Stimulated activated CD8-positive, alpha-beta memory T cell treated with anti-CD3 and anti-CD28 coated beads, Interleukin-2, amount 100 ng/mL, for 1 hour (primary cell): ENCODE results near the gene RELL1.

ENCODE experiments used
- DNase-seq, 2 donors: peaks; one replicate each; pipeline ENCODE4 v3.0.0-alpha.2; 2020; ENCODE audit warnings: low read depth in 2 of 2

The RELL1 gene

GRCh38 chr4:37665333-37666320, 20.5 kb downstream of the RELL1 start:
- DNase-seq: no peak

DNA sequence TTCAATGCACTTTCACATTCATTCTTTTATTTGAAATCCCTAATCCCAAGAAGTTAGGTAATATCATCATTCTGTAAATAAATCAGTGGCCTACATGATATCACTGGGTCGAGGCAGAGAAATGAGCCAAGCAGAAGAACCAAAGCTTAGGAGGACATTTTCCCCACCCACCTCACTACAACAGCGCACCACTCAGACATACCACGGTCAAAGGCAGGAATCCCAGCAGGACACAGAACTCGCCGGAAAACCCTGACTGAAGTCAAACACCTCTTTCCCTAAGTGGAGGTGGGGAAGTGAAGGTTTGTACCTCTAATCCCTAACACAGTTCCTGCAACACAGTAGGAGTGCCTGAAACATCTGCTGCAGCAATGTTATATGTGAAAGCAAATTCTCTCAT, 21.5 kb downstream of the RELL1 start:
- DNase-seq: no peak

GRCh38 chr4:37663552-37663951, 22.6 kb downstream of the RELL1 start:
- DNase-seq: no peak

DNA sequence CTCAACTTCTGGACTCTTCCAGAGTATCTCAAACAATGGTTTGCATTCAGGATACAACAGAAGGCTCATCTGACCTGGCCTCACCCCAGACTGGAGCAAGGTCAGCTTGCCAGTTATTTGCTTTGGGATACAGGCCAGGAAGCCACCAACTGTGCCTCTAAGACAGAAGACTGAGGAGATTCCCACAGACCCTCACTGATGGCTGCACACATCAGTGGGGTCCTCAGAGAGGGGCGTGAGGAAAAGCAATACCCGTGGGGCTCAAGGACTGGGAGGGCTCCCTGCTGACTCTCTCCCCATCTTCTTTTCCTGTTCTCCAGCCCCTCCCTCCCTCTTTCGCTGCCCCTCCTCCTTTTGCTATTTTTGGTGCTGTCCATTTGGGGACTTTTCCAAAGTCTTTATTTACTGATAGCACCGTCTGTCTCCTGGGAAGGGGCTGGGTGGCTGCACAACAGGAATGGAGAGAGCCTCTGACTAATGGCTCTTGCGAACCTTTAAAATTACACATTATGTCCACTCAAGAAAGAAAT, 23.2 kb downstream of the RELL1 start:
- no peak for DNase-seq

GRCh38 chr4:37662251-37662650, 23.9 kb downstream of the RELL1 start:
- DNase-seq: no peak

GRCh38 chr4:37661772-37662171, 24.4 kb downstream of the RELL1 start:
- no peak for DNase-seq

- no peak for DNase-seq
These were observed 26.5 kb downstream of the RELL1 start for GRCh38 chr4:37659696-37660095.

DNA sequence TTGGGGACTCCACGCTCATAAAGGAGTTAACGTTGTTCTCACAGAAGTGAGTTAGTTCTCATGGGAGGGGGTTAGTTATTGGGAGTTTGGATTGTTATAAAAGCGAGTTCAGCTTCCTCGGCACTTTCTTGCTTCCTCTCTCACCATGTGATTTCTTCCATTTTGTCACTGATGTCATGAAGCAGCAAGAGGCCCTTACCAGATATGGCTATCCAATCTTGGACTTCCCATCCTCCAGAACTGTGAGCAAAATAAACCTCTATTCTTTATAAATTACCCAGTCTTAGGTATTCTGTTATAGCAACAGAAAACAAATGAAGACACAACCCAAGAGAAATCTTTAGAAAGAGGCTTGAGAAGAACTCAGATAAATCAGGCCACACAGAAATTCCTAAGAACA, 29.5 kb downstream of the RELL1 start:
- DNase-seq: no peak

- no peak for DNase-seq
These were observed 32.6 kb downstream of the RELL1 start for GRCh38 chr4:37653601-37654000.

DNA sequence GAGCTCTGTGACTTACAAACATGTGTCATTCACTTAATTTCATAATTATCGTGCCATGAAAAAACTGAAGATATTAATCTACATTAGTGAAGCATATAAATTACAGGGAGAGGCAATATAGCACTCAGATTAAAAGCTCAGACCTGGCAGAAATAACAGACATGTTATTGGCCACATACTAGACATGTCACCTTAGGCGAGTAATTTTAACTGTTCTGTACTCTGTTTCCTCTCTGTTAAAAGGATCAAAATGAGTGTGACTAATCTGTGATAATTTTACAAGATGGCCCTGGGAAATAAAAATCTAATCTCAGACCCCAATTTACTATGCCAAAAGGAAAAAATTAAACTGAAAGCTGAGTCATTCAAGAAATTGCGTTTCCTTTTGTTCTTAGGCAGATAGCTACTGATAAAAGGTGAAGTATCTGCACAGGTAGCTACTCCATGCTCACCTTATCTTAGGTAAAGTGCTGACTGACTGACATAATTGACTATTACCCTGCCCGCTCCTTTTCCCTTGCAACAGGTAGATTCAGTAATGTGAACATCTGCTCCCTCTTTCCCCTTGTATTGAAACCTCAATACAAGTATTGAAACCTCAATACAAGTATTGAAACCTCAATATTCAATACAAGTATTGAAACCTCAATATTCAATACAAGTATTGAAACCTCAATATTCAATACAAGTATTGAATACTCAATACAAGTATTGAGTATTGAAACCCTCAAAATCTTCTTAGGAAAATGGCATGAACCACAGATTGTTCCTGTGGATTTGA, 33.2 kb downstream of the RELL1 start:
- no peak for DNase-seq

DNA sequence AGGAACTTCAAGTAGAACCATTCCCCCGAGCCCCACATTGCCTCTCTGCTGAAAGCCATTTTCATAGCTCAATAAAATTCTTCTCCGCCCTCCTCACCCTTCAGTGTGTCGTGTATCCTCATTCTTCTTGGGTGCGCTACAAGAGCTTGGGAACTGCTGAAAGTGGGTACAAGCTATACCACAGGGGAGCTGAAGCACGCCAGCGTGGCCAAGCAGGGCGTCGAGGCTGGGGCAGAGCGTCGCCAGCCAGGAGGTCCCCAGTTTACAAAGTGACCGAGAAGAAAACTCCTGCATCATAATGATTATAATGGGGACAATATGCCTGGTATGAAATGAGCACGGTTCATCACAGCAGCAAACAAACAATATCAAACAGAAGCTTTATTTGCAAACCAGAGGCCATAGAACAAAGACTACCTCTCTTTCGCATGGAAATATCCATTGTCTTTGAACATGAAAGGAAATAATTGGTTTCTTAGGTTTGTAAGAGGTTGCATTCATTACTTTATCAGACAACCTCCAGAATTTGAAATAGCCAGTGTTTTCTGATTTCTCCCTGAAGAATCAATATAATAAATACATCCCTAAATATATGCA, 34.3 kb downstream of the RELL1 start:
- DNase-seq: no peak

- no peak for DNase-seq
These were observed 35.7 kb downstream of the RELL1 start for GRCh38 chr4:37650481-37650880.

GRCh38 chr4:37649268-37649667, 36.9 kb downstream of the RELL1 start:
- no peak for DNase-seq

- no peak for DNase-seq
These were observed 37.9 kb downstream of the RELL1 start for GRCh38 chr4:37648084-37648817.

DNA sequence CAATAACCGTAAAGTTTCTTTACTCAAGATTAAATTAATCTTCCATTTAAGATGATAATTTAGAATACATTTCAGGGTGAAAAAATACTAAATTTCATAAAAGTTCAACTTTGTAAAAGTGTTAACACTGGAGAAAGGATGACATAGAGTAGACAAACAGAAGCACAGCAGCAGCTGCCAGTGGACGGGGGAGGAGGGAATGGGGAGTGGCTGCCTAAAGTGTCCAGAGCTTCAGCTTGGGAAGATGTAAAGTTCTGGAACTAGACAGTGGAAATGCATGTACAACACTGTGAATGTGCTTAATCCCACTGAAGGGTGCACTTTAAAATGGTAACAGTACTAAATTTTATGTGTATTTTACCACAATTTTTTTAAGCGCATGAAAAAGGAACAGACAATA, 39.9 kb downstream of the RELL1 start:
- DNase-seq: no peak

DNA sequence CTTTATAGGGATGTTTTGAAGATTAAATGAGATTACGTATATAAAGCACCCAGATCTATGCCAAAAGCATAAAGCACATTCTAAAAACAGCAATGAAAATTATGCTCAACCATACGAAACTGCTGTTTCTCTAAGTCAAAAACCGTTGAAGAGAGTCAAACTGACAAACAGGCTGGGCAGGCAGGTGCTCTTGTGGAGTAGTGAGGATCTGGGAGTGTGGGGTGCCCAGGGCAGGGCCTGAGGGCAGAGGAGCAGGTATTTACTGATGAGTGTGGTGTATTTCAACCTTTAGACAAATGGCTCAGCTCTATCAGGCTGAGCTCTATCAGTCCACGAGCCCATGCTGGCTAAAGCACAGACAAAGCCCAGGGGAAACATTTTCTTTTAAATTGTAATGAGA, 40.4 kb downstream of the RELL1 start:
- no peak for DNase-seq

DNA sequence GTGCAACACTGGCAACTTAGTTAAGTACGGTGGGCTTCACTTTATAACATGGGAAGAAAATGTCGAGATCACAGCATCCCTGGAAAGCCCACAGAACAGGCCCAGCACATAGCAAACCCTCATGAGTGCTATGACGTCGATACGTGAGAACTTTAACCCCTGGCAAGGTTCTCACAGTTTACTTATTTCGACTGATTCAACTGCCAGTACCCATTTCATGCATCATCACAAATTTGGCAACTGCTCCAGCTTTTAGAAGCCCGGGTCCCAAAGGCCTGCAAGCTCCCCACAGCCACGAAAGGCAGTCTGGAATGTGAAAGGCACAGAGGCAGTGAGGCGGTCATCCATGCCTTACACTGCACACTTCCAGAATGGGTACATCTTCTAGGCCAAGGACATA, 41.2 kb downstream of the RELL1 start:
- DNase-seq: no peak

DNA sequence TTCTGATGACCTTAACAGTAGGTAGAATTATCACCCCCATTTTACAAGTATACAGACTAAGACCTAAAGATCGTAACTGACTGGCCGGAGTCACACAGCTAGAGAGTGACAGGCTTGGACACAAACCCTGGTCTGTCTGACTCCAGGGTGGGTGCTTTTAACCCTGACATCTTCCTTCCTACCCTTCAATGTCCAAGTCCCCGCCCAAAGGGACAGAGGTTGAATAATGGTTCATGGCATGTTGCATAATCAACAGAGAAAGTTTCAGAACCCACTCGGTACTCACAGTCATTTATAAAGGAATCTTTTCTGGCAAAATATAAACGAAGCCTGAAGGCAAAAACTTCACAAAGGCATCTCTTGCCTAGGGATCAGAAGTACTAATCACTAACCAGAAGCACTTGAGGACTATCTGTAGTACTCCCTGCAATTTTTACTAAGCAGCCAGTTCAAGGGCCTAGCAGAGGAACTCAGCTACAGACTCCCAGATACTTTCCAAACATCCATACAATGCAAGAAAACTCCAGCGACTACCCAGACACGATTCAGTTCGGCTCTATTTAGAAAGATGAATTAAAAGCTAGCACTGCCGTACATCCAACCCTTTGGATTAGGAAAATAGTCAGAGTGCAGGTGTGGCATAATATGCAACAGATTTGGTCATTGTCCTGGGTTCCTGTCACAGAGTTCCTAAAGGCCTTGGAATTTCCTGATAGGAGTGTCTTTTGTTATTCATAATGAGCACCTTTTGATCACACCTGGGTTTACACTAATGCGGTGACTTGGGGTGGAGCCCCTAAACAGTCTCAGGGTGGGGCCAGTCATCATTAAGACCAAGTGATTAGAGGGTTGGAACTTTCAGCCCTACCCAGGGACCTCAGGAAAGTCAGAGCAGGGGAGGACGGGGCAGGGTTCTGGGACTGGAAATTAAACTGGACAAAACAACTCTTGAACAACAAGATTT, 44.0 kb downstream of the RELL1 start:
- no peak for DNase-seq

DNA sequence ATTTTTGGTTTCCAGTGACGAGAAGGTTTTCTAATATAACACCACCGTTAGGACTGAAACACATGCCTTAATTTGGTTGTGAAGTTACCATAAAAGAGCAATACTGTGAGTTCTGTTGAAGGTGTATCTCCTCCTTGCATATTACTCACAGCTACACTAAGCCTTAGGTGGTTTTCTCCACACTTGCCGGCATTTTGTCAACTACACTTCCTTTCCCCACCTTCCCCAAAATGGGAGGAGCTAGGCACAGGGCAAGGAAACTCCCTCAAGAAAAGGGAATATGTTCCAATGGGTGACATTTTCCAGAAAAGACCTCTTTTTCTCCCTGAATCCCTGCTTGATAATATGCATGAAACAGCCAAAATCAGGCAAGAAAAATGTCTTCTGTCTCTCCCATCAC, 44.8 kb downstream of the RELL1 start:
- DNase-seq: no peak

DNA sequence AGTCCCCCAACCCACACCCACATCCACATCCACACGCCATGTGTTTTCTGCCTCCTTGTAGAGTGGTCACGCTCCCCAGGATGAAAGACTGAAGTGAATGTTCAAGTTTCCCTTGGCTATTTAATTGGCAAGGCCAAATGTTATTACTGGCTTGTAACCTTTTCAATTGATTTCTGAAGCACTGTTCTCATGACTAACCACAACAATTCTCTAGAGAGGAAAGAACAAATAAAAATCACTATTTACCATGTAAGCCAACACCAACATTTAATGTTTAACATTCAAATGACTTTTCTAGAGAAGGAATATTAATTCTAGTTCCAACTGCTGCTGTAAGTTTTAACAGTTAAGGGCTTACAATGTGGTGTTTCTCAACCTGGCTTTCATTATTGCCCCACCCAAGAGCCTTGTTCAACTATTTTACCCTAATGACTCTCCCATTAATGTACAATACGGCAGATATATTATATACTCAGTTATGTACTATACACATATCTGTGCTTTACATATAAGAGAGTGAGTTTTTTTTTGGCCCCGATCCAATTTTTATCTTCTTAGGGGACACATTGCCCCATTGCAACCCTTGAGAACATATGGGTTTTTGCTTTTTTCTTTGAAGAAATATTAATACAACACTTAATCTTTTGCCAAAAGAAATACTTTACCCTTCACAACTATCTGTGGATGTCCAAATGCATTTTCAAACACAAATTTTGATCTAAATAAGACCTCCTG, 46.5 kb downstream of the RELL1 start:
- no peak for DNase-seq
